Measurements from ENCODE around the gene SV2B.
A peak's percentile ranks its signal among the peaks of the same experiment; 100 is the strongest.

Gene SV2B

DNA sequence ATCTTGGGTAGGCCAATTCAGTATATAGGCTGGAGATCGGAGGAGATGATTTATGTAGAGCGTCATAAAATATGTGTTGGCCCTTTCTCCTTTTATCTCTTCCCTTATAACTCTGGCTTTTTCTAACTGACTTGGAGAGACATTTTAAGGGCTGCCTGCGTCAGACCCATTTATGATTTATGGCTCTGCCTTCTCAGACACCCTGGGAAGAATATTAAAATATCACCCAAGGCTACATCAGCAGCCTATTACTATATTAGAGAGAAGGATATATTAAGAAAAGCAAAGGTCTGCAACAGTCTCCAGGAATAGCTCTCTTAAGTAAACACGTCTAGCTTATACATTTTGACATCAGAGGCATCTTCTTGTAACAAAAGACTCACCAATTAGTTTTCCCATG is 179.4 kb downstream of the SV2B start:
- no peak for DNase-seq

DNA sequence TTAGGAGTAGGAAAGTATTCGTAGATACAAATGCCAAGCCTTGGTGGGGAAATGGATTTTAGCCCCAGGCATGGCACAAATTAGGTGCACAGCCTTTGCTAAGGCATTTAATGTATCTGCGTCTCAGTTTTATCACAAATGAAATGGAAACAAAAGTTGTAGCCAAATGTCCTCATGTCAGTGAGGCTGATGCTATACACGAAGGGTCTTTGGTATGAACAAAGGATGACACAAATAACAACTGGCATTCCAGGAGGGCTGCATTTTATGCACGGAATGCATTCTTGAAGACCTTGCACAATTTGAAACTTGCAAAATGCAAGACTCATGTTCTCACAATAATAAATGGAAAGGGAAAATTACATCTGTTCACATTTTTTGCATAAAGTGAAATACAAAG is 181.9 kb downstream of the SV2B start:
- DNase-seq = no peak

- DNase-seq = no peak
Measured at GRCh38 chr15:91282486-91282885, 182.4 kb downstream of the SV2B start.

- no peak for DNase-seq
Measured at GRCh38 chr15:91283155-91283554, 183.1 kb downstream of the SV2B start.

DNA sequence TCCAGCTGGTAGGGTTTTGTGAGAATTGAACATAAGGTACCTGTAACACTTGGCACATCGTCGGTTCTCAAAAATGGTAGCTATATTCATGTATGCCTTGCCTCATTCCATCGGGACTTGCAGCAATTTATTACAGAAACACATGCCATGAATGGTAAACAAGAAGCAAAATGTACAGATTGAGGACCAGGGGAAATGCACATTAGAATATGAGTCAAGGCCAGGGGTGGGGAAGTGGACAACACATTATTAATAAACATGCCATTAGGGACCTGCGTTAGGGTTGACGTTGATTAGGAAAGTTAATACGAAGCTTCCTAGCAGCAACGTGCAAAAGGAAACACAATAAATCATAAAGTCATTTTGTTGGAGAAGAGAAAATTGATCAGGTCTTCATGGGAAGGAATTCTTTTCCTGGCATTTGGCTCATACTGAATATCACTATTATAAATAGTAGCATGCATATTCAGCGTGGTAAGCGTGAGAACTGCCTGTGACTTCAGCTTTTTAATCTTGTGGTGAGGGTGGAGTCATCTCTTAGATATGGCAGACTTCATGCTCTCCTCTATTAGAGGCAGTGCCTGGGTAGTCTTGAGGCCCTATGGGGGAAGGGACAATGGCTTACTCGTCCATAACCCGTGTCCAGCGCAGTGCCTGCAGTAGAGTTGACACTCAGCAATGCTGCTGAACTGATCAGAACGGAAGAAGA is 184.9 kb downstream of the SV2B start:
- no peak for DNase-seq

DNA sequence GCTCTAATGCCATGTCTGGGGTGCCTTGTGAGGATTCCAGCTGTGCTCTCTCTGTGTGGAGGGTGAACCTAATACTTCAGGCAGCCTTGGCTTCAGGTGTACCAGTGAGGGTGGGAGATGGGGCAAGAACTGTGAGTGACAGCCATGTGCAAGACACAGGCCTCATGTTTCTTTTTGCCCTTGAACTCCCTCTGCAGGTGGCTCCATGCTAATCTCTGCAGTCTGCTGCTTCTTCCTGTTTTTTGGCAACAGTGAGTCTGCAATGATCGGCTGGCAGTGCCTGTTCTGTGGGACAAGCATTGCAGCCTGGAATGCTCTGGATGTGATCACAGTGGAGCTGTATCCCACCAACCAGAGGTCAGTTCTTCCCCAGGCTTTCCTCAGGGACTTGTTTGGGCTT is 189.3 kb downstream of the SV2B start:
- no peak for DNase-seq

- DNase-seq = no peak
Measured at GRCh38 chr15:91290553-91290952, 190.5 kb downstream of the SV2B start.

DNA sequence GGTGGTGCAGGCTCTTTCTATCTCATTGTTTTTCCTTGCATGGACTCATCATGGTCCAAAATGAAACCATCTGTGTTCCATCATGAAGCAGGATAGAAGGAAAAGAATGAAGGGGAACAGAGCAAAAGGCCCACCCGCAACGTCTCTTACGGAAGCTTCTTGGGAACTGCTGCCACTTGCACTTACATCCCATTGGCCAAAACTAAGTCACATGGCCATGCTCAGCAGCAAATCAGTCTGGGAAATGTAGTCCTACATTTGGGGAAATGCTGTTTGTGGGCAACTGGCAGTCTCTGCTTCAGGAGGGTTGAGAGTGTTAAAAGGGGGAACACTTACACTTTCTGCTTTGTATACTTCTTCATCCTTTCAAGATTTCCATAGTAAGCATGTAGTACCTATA is 191.6 kb downstream of the SV2B start:
- no peak for DNase-seq

DNA sequence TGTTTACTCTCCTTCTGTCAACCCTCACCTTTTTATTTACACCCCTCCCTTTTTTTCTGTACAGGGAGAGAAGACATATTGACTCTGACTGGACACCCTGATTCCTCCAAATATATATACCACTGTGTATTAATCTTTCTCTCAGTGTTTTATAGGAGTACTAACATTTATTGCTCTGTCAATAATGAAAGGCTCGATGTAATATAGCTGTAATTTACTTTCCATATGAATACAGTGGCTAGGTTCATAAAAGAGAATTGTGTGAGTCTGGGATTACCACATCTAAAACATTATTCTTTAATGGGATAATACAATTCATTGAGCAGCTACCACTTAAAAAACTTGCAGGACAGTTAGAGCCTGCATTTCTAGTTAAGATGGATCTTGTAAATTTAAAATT is 194.3 kb downstream of the SV2B start:
- no peak for DNase-seq

DNA sequence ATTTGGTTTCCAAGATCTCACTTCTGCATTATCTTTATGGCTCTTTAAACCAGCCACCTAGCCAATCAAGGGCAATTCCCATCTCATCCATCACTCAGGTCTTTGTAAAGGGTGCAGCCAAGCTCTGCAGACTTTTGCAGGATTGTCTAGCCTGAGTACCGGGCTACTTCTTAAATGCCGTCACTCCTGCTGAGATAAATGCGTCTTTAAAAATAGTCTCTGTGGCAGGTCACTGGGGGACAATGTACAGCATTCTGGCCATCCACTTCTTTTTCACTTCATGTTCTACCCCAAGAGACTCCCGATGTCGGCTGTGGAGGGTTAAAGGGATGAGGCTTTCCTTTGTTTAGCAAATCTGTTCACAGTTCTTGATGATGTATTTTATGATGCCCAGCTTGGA is 194.7 kb downstream of the SV2B start:
- DNase-seq = no peak

DNA sequence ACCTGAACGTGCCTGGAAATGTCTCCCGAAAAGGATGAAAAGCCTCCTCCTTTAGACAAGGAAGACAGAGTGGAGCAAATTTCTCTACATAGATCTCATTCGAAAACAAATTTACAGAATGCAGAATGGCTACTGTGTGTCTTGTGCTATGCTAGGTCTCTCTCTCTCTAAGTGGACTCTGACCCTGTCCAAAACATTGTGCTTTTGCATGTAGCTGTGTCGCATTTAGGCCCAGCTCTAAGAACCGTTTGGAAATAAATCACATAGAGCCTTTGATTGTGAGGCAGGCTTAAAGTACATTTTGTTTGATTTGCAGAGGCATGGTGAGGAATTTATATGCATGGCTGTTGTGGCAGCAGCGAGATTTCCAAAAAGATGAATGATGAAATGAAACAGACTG is 198.0 kb downstream of the SV2B start:
- no peak for DNase-seq

GRCh38 chr15:91302588-91303439 is 202.8 kb downstream of the SV2B start:
- peak; percentile 45 for DNase-seq

- no peak for DNase-seq
Measured at GRCh38 chr15:91304210-91304609, 204.2 kb downstream of the SV2B start.

DNA sequence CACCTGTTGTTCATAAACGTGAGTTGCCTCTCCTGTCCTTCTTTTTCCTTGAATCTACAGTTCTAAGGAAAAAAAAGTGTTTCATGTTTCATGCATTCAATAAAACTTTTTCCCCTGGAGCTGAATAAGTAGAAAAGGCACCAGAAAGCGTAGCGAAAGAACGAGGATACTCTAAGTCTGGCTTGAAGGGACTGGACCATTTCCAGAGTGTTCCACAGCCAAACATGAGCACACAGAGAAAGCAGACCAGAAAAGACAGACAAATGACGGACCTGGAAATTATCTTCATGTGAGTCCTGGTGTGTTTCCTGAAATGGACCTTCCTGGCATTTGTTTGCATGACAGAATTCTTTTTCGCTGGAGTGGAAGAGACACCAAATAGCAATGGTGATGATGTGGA is 204.7 kb downstream of the SV2B start:
- DNase-seq = no peak

DNA sequence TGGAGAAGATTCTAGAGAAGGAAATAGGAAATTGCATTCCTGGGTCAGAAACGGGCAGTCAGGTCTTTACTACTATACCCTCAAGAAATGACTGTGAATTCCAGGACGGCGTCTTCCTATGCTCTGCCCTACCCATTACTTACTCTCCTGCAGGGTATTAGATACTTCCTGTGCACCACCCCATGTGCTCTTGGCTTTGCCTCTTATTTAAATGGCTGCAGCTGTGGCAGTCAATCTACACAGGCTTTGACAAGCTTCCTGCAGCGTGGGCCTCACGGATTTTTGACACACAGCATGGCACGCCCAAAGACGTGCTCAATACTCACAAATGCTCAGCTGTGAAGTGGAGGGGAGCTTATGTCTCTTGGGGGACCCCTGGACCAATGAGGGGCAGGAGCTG is 206.1 kb downstream of the SV2B start:
- no peak for DNase-seq

DNA sequence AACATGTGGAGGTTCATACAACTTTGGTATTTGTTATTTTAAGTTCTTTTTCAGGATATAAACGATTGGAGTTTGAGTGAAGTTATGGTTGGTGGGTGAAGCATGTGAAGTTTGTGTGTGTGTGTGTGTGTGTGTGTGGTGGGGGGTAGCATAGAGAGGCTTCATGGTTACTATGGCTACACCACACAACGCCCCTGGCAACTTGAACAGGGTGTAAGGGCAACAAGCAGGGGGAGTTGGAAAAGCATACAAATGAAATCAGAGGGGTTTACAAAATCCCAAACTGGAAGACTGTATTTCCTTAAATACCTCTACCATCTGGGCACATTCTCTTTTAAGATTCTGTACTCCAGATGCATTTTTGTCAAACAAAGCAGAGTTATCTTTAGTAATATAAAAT is 207.5 kb downstream of the SV2B start:
- DNase-seq = no peak

DNA sequence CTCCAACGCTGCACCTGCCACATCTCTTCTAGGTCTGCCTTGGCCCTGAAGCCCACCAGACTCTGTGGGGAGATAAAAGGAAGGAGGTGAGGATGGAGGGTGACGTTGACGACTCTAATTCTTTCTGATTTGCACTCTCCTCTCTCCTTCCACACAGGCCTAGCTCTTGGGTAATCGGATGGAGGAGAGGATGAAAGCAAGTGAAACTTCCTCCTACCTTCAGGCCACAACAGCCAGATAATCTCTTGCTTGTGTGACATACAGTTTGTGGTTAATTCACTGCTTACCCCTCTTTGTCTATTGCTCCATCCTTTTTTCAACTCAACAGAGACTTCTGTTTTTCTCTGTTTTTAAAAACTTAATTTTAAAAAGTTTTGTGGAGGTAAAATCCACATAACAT is 208.1 kb downstream of the SV2B start:
- DNase-seq = no peak

DNA sequence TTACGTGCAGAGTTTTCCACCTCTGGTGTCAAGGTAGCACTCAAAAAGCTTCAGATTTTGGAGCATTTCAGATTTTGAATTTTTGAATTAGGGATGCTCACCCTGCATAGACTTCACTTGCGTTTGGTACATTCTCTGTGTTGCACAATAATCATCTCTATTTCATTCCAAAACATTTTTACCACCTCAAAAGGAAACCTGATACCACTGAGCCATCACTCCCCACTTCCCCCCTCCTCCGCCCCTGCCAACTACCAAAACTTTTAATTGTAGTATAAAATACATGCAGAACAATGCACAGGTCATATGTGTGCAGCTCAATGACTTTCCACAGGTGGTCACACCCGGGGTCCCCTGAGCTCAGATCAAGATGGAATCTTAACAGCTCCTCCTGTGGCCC is 208.8 kb downstream of the SV2B start:
- no peak for DNase-seq

DNA sequence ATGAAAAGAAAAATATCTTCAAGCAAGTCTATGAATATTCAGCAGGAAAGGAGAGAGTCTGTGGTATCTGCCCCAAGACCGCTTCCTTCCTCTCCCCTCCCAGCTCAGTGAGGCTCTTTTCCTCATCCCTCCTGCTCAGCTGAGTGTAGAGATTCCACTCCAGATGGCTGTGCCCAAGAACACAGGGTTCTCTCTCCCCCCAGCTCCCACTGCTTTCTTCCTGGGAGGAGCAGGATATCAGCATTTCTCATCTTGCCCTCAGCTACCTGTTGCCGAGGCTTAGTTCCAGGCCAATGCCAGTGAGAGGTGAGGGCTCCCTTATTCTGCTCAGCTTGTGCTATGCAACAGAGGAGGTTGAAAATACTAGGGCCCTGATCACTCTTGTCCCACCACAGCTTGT is 211.9 kb downstream of the SV2B start:
- DNase-seq = no peak

- no peak for DNase-seq
Measured at GRCh38 chr15:91316126-91316525, 216.1 kb downstream of the SV2B start.

DNA sequence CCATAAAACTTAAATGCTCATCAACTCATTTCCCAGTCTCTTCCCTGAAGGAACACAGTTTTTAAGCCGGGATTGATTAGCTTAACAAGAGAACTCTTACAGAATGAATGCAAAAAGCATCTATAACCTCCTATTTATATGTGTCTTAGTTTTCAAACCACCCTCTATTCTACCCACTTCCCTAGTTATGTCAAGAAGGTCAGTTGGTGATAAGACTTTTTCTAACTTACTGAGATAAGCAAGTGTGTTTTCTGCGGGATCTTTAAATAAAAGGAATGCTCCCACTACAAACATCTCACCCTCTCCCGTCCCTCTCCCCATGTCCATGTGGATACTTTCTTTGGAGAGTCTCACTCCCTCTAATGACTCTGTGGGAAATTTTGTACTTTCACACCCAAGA is 218.5 kb downstream of the SV2B start:
- no peak for DNase-seq

GRCh38 chr15:91318931-91319330 is 218.9 kb downstream of the SV2B start:
- DNase-seq = no peak

DNA sequence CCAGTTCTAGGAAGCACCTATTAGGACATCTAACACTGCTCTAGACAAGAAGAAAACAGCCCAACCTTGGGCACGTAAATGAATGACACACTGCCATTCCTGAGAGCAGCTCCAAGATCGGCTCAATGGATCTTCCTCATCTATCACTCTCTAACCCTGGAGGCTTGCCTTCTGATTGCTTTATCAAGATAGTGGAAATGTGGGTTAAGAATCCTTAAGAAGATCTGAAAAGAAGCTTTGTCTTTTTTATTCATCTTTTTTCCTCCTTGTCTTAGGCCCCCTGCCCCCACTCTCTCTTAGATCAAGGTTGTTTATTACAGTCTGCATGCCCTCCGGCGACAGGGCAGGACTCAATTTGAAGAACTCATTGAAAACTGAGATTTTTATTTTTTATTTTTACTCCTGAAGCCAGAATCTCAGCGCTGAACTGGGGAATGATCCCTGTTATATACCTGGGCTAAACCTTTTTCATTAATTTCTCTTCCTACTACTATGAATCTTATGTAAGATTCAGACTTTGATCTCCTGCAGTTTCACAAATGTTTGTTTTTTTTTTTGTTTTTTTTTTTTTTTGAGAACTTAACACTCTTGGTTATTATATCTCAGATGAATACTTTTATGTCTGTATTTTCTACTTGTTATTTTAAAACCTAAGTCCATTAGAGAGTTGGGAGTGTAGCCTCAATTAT is 219.5 kb downstream of the SV2B start:
- DNase-seq = no peak

- no peak for DNase-seq
Measured at GRCh38 chr15:91320101-91320500, 220.0 kb downstream of the SV2B start.

Measured in DMS79 (cell line).